Mesendoderm (in vitro differentiated cells): Measurements from ENCODE around the gene HPS3.

ENCODE experiments used
- DNase-seq: peaks from one replicate; pipeline ENCODE4 v3.0.0; 2013
- H2AK5ac ChIP-seq: 2 replicates; pipeline ENCODE4 v1.6.1; 2013; ENCODE audit warnings: low read length, inconsistent platforms
- H2BK120ac ChIP-seq: 2 replicates; pipeline ENCODE4 v1.6.1; 2013; ENCODE audit warnings: low read depth, mild to moderate bottlenecking, low read length, moderate library complexity, mixed read lengths
- H2BK15ac ChIP-seq: replicated peaks from 2 replicates; pipeline ENCODE4 v1.6.1; 2013; ENCODE audit warnings: low read depth, mild to moderate bottlenecking, moderate library complexity
- H2BK5ac ChIP-seq: 2 replicates; pipeline ENCODE4 v1.6.1; 2013; ENCODE audit warnings: low read length, inconsistent platforms
- H3K18ac ChIP-seq: 2 replicates; pipeline ENCODE4 v1.6.1; 2013; ENCODE audit warnings: mild to moderate bottlenecking, low read length, mixed read lengths
- H3K23ac ChIP-seq: one replicate; pipeline ENCODE4 v1.6.1; 2013; ENCODE audit warnings: low read length
- H3K27ac ChIP-seq: 2 replicates; pipeline ENCODE4 v1.5.1; 2013; ENCODE audit warnings: low read depth, mild to moderate bottlenecking, inconsistent platforms, low read length, moderate library complexity
- H3K27me3 ChIP-seq: 2 replicates; pipeline ENCODE4 v1.6.1; 2013; ENCODE audit warnings: low read length, control low read depth, mild to moderate bottlenecking, inconsistent platforms; ENCODE audit not compliant: insufficient read depth, poor library complexity
- H3K36me3 ChIP-seq: 2 replicates; pipeline ENCODE4 v1.6.1; 2013; ENCODE audit warnings: low read length, inconsistent platforms; ENCODE audit not compliant: control insufficient read depth, insufficient read depth
- H3K4ac ChIP-seq: one replicate; pipeline ENCODE4 v1.6.1; 2013; ENCODE audit warnings: low read depth, mild to moderate bottlenecking, low read length, moderate library complexity
- H3K4me1 ChIP-seq: 2 replicates; pipeline ENCODE4 v1.6.1; 2013; ENCODE audit warnings: low read depth, low read length, inconsistent platforms; ENCODE audit not compliant: control insufficient read depth
- H3K4me2 ChIP-seq: 2 replicates; pipeline ENCODE4 v1.6.1; 2013; ENCODE audit warnings: low read length
- H3K4me3 ChIP-seq: 2 replicates; pipeline ENCODE4 v1.5.1; 2013; ENCODE audit warnings: mild to moderate bottlenecking, low read length
- H3K56ac ChIP-seq: one replicate; pipeline ENCODE4 v1.6.1; 2013; ENCODE audit warnings: low read length
- H3K79me1 ChIP-seq: 2 replicates; pipeline ENCODE4 v1.6.1; 2013; ENCODE audit warnings: low read length, inconsistent platforms
- H3K79me2 ChIP-seq: 2 replicates; pipeline ENCODE4 v1.6.1; 2013; ENCODE audit warnings: mild to moderate bottlenecking, low read length; ENCODE audit not compliant: control insufficient read depth, insufficient read depth
- H3K9ac ChIP-seq: 2 replicates; pipeline ENCODE4 v1.6.1; 2013; ENCODE audit warnings: low read length, inconsistent platforms
- H4K5ac ChIP-seq: one replicate; pipeline ENCODE4 v1.6.1; 2013; ENCODE audit warnings: low read length
- H4K8ac ChIP-seq: one replicate; pipeline ENCODE4 v1.6.1; 2013; ENCODE audit warnings: low read depth, mild to moderate bottlenecking, control low read depth, low read length, moderate library complexity
- WGBS: extraction: QIAGEN DNeasy Blood & Tissue Kit; methylation state at CpG from one replicate; pipeline ENCODE4 v1.1.7; 2013; ENCODE audit warnings: low lambda C conversion rate, missing lambda C conversion rate; ENCODE audit not compliant: insufficient coverage; ENCODE audit errors: extremely low coverage; 5-methylcytosine and 5-hydroxymethylcytosine counted together

The HPS3 gene

DNA sequence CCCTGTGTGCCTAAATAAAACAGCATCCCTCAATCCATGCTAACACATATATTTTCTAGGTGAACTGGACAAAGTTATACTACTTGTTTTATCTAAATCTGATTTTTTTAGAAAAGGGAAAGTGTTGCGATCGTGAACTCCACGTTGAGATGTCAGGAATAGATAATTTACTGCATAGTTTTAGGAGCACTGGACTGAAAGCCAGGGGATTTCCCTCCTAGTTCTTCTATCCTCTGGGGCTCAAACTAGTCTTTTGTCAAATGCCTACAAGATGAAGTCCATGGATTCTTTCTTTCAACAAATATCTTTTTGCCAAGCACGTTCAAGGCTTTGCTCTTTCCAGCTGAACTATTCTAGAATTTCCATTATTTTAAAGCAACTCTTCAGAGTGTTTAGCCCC is 617 bp upstream of the HPS3 start:
- no peak overlapping the region for H3K27ac ChIP-seq

DNA sequence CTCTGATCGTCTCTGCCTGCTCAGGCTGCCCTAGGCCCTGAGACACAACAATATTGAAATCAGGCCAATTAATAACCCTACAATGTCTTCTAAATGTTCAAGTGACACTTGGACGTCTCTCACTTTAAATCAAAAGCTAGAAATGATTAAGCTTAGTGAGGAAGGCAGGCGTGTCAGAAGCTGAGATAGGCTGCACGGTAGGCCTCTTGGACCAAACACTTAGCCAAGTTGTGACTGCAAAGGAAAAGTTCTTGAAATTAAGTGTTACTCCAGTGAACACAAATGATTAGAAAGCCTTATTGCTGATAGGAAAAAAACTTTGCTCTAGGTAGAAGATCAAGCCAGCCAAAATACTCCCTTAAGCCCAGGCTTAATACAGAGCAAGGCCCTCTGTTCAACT is 2.2 kb downstream of the HPS3 start:
- H3K36me3 ChIP-seq, result no peaks in the 10 kb centered on the region

More for the DNA sequence above, 617 bp upstream of the HPS3 start:
- no peak overlapping the region for H3K23ac ChIP-seq
- no peak overlapping the region for H2BK5ac ChIP-seq
- no peak overlapping the region for H3K18ac ChIP-seq
- DNase-seq, result no peak
- no peak overlapping the region for H2BK120ac ChIP-seq
- no peak overlapping the region for H3K4ac ChIP-seq
- H2AK5ac ChIP-seq, result no peak overlapping the region
- H3K36me3 ChIP-seq, result no peaks in the 10 kb centered on the region
- H2BK15ac ChIP-seq, result no peak overlapping the region
- H3K4me1 ChIP-seq, result no peaks in the 10 kb centered on the region
- peak overlapping the region; percentile 72 for H3K9ac ChIP-seq
- H3K4me3 ChIP-seq, result no peak overlapping the region
- no CpG with 5 or more reads among the region's 4 CpGs for WGBS
- no peak overlapping the region for H4K8ac ChIP-seq
- H3K27me3 ChIP-seq, result no peaks in the 10 kb centered on the region
- no peak overlapping the region for H4K5ac ChIP-seq
- peaks cover 7% of the 10 kb centered on the region for H3K79me2 ChIP-seq
- H3K79me1 ChIP-seq, result no peaks in the 10 kb centered on the region
- no peak overlapping the region for H3K56ac ChIP-seq
- H3K4me2 ChIP-seq, result peak overlapping the region; percentile 59

DNA sequence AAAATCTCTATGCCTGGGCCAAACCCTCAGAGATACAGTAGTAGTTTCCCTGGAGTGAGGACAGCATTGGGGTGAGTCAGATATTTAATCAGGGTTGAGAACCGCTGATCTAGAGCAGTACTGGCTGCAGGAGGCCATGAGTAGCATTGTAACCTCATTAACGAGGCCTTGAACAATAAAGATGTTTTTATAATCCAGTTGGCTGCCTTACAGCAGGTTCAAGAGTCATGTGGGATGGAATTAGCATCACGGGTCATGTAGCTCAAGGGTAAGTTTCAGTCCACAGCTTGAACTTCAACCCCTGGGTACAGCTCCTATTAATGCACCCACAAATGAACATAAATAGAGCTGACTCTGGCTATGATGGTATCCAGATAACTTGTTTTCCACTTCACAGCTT is 5.1 kb downstream of the HPS3 start:
- Histone ChIP-seq H3K36me3 (no peaks in the 10 kb centered on the region), H3K4me3 (no peak overlapping the region), H3K4ac (no peak overlapping the region), H2BK5ac (no peak overlapping the region), H3K27ac (no peak overlapping the region), H3K4me1 (no peaks in the 10 kb centered on the region), H3K79me1 (peaks cover 3% of the 10 kb centered on the region), H2BK120ac (peak overlapping the region; percentile 85), H3K9ac (no peak overlapping the region), H4K5ac (no peak overlapping the region), H3K56ac (no peak overlapping the region), H3K4me2 (no peak overlapping the region), H3K27me3 (no peaks in the 10 kb centered on the region), H2AK5ac (no peak overlapping the region), H3K23ac (no peak overlapping the region), H3K18ac (no peak overlapping the region), H3K79me2 (peaks cover 7% of the 10 kb centered on the region), H4K8ac (no peak overlapping the region), H2BK15ac (no peak overlapping the region)
- WGBS, result no CpG with 5 or more reads among the region's 3 CpGs
- no peak for DNase-seq

More for the DNA sequence above, 2.2 kb downstream of the HPS3 start:
- Histone ChIP-seq H3K27ac (no peak overlapping the region), H3K4me3 (no peak overlapping the region), H3K18ac (no peak overlapping the region), H4K8ac (no peak overlapping the region), H2AK5ac (no peak overlapping the region), H4K5ac (no peak overlapping the region), H2BK120ac (no peak overlapping the region), H3K23ac (no peak overlapping the region), H3K56ac (no peak overlapping the region), H3K27me3 (no peaks in the 10 kb centered on the region), H3K4me1 (no peaks in the 10 kb centered on the region), H3K79me2 (peaks cover 7% of the 10 kb centered on the region), H3K79me1 (peaks cover 1% of the 10 kb centered on the region), H3K4ac (no peak overlapping the region), H3K4me2 (no peak overlapping the region), H2BK5ac (no peak overlapping the region), H2BK15ac (no peak overlapping the region), H3K9ac (no peak overlapping the region)
- WGBS, result no CpG with 5 or more reads among the region's 4 CpGs
- DNase-seq, result no peak

DNA sequence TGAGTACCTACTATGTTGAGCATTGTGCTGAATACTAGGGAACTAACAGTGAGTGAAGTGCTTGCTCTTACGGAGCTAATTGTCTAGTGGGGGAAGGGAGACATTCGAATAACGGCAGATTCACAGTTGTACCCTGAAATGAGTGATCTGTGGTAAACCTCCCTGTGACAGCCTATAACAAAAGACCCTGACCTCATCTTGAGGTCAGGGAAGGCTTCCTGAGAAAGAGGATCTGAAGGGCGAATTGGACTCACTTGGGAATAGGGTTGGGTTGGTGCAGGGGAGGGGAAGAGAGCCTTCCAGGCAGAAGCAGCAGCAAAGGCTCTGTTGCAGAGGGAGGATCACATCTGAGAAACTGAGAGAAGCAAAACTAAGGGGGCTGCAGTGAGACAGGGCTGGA is 13.2 kb downstream of the HPS3 start:
- Histone ChIP-seq H2BK15ac (no peak overlapping the region), H3K9ac (no peak overlapping the region), H2BK5ac (no peak overlapping the region), H3K56ac (no peak overlapping the region), H3K36me3 (peaks cover 1% of the 10 kb centered on the region), H3K4me1 (no peaks in the 10 kb centered on the region), H4K5ac (no peak overlapping the region), H3K79me1 (peaks cover 1% of the 10 kb centered on the region), H2AK5ac (no peak overlapping the region), H3K4ac (no peak overlapping the region), H3K4me2 (no peak overlapping the region), H3K18ac (no peak overlapping the region), H3K27ac (no peak overlapping the region), H3K4me3 (no peak overlapping the region), H3K23ac (no peak overlapping the region), H3K27me3 (no peaks in the 10 kb centered on the region), H3K79me2 (no peaks in the 10 kb centered on the region), H4K8ac (no peak overlapping the region), H2BK120ac (no peak overlapping the region)
- no peak for DNase-seq
- no CpG with 5 or more reads among the region's 4 CpGs for WGBS

DNA sequence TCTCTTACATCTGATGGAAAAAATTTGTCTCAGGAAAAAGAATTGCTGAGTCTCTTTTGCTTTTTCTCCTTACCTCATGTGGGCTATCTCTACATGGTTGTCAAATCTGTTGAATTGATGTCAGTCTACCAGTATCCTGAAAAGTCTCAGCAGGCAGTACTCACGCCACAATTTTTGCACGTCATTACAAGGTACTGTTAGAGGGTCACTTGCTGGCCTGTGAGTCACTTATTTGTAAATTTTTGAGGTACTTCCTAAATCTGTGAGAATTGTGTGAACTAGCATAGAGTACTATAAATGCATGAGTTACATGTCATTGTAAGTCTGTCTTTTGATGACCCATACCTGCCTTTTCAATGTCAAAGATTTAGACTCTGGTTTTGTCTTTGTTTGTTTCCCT is 15.9 kb downstream of the HPS3 start:
- Histone ChIP-seq H2AK5ac (no peak overlapping the region), H2BK120ac (no peak overlapping the region), H3K27ac (no peak overlapping the region), H3K79me1 (no peaks in the 10 kb centered on the region), H2BK15ac (no peak overlapping the region), H3K56ac (no peak overlapping the region), H3K9ac (no peak overlapping the region), H3K4me2 (no peak overlapping the region), H4K5ac (no peak overlapping the region), H3K4ac (no peak overlapping the region), H3K27me3 (no peaks in the 10 kb centered on the region), H2BK5ac (no peak overlapping the region), H4K8ac (no peak overlapping the region), H3K79me2 (no peaks in the 10 kb centered on the region), H3K36me3 (peaks cover 1% of the 10 kb centered on the region), H3K23ac (no peak overlapping the region), H3K4me3 (no peak overlapping the region), H3K18ac (no peak overlapping the region), H3K4me1 (no peaks in the 10 kb centered on the region)
- no CpG with 5 or more reads among the region's 2 CpGs for WGBS
- DNase-seq, result peak; percentile 4

- Histone ChIP-seq H2AK5ac (no peak overlapping the region), H3K27me3 (no peaks in the 10 kb centered on the region), H3K79me1 (no peaks in the 10 kb centered on the region), H4K8ac (no peak overlapping the region), H2BK15ac (no peak overlapping the region), H3K18ac (no peak overlapping the region), H3K4ac (no peak overlapping the region), H3K4me3 (no peak overlapping the region), H3K79me2 (no peaks in the 10 kb centered on the region), H3K36me3 (peaks cover 1% of the 10 kb centered on the region), H3K9ac (no peak overlapping the region), H4K5ac (no peak overlapping the region), H3K27ac (no peak overlapping the region), H2BK120ac (no peak overlapping the region), H3K4me1 (no peaks in the 10 kb centered on the region), H2BK5ac (no peak overlapping the region), H3K56ac (no peak overlapping the region), H3K4me2 (no peak overlapping the region), H3K23ac (no peak overlapping the region)
- WGBS, result no CpG with 5 or more reads among the region's 1 CpG
- no peak for DNase-seq
These were observed 16.5 kb downstream of the HPS3 start for GRCh38 chr3:149145974-149146373.
